Measurements from ENCODE around the gene TUBA4A. TPM values are rescaled to one million over a fixed set of nuclear protein-coding genes. Genes with fewer than 3 reads are reported as not detected.

The TUBA4A gene
- total and polyA plus RNA-seq, 2 of the 8 experiments (the other 6 are each of a cell fraction or from before 2014, with no cell fraction given), result 67.3 to 172 TPM

GRCh38 chr2:219281588-219281987 is 27.9 kb upstream of the TUBA4A start:
- Histone ChIP-seq H3K9ac (replicated peaks in 1 of 4; ENCODE audit: extremely low read depth in 1 of 4, low read depth in 3 of 4, low read length in 3 of 4) (no peak overlapping the region), H3K36me3 (ENCODE audit: control insufficient read depth in 2 of 4, insufficient read depth in 4 of 4, low read length in 3 of 4) (peaks cover 0 to 4% (median under 1%) of the 10 kb centered on the region in 4 experiments; a peak in 3 of 8 replicates)

More at GRCh38 chr2:219281588-219281987, 27.9 kb upstream of the TUBA4A start:
- peaks cover 8% of the 10 kb centered on the region; the same call in 1 of the 2 replicates for H3K23me2 ChIP-seq (ENCODE audit: low read depth, low read length)
- H3K56ac ChIP-seq (replicated peaks; ENCODE audit: insufficient read length, low read depth, low read length), result no peak overlapping the region
- no peak overlapping the region for H3K18ac ChIP-seq (ENCODE audit: extremely low read depth, low read length)
- H2BK12ac ChIP-seq (ENCODE audit: low read depth, low read length), result no peak overlapping the region
- no peak overlapping the region for H4K91ac ChIP-seq (replicated peaks; ENCODE audit: insufficient read length, low read length)
- no peak overlapping the region for H2BK20ac ChIP-seq (ENCODE audit: low read length)
- H3K14ac ChIP-seq (ENCODE audit: insufficient read length), result no peak overlapping the region
- POLR2A ChIA-PET (ENCODE audit: partially characterized antibody), result interaction anchor here (0.7 to 4.5 kb wide), 5 partner anchors 13 to 70 kb away, joined by 3 to 29 read pairs (median 4); partner anchors contain the start of genes ABCB6, TUBA4A and TUBA4B
- H3K4me3 ChIP-seq (ENCODE audit: extremely low read depth in 1 of 4, insufficient read depth in 2 of 4, low read depth in 3 of 4, low read length in 4 of 4), result no peak overlapping the region
- no peak overlapping the region for H2BK120ac ChIP-seq (replicated peaks; ENCODE audit: low read depth, low read length)
- no peak overlapping the region for H3K4ac ChIP-seq (replicated peaks; ENCODE audit: insufficient read length, low read depth, low read length)
- no peak overlapping the region for H3K4me2 ChIP-seq (ENCODE audit: insufficient read depth in 1 of 2, low read depth in 2 of 2, low read length in 2 of 2)
- no peak overlapping the region for H2BK5ac ChIP-seq (ENCODE audit: low read depth, low read length)
- no peak for TF ChIP-seq YY1 (IDR thresholded peaks at IDR 0.05; ENCODE audit: low read depth, low read length)
- TF ChIP-seq RFX5 (IDR thresholded peaks at IDR 0.05; ENCODE audit: borderline replicate concordance, low read depth, low read length), result no peak
- no peak for TF ChIP-seq ZNF274 (IDR thresholded peaks at IDR 0.05; ENCODE audit: borderline replicate concordance, extremely low read depth, low read length)
- H3K27me3 ChIP-seq (replicated peaks in 1 of 4; ENCODE audit: control insufficient read depth in 3 of 4, extremely low read depth in 1 of 4, insufficient read depth in 3 of 4, low read length in 3 of 4), result no peaks in the 10 kb centered on the region; a peak in 1 of 7 replicates
- WGBS, 2 experiments (ENCODE audit: extremely low coverage in 1 of 2, insufficient coverage in 1 of 2, insufficient read length in 1 of 2, insufficient replicate concordance in 2 of 2, low coverage in 1 of 2, low lambda C conversion rate in 2 of 2, missing lambda C conversion rate in 1 of 2), result 83% methylated on average over 8 of the region's 8 CpGs; no CpG with 5 or more reads in 1 of the 2 experiments
- FAIRE-seq, result no peak
- H3K79me2 ChIP-seq (ENCODE audit: control insufficient read depth in 1 of 2, insufficient read depth in 2 of 2, low read length in 2 of 2), result no peaks in the 10 kb centered on the region
- DNase-seq (ENCODE audit: low read depth in 1 of 2, low spot score in 2 of 2), result no peak
- H4K5ac ChIP-seq (ENCODE audit: insufficient read length, low read depth, low read length), result no peak overlapping the region
- H2AK5ac ChIP-seq (ENCODE audit: low read depth, low read length), result no peak overlapping the region
- peak overlapping the region; percentile 5; the same call in 1 of the 2 replicates for H4K8ac ChIP-seq (ENCODE audit: extremely low read depth, insufficient read depth, low read length)
- H3K9me3 ChIP-seq (ENCODE audit: insufficient read depth in 2 of 2, low read depth in 1 of 2, low read length in 1 of 2), result no peaks in the 10 kb centered on the region
- H3K4me1 ChIP-seq (replicated peaks in 1 of 4; ENCODE audit: control insufficient read depth in 3 of 4, insufficient read depth in 4 of 4, low read length in 3 of 4), result peaks cover 9 to 30% (median 19%) of the 10 kb centered on the region in 4 experiments
- no peaks in the 10 kb centered on the region for H4K20me1 ChIP-seq (replicated peaks in 1 of 2; ENCODE audit: control insufficient read depth in 1 of 2, insufficient read depth in 2 of 2, low read length in 2 of 2)
- no peaks in the 10 kb centered on the region; the same call in 1 of the 2 replicates for H3K79me1 ChIP-seq (ENCODE audit: low read depth, low read length)
- no peak overlapping the region for H2AFZ ChIP-seq (ENCODE audit: low read length)
- H2BK15ac ChIP-seq (ENCODE audit: low read length), result no peak overlapping the region
- H3K23ac ChIP-seq (ENCODE audit: insufficient read length), result no peak overlapping the region
- H3K27ac ChIP-seq (ENCODE audit: low read depth, low read length), result no peak overlapping the region
- CTCF ChIA-PET (ENCODE audit: partially characterized antibody), result interaction anchor here (0.7 to 12.1 kb wide), 6 partner anchors 11 to 279 kb away, joined by 3 to 220 read pairs (median 4); no protein-coding TSS in a partner anchor

Measured in H1 (cell line).